Naive thymus-derived CD4-positive, alpha-beta T cell (primary cell): ENCODE data around the gene SYT1. TPM values are rescaled to one million over a fixed set of nuclear protein-coding genes. Genes with fewer than 3 reads are reported as not detected.

Experiments
- ATAC-seq: fragments of 150-1000 bp; cut with Tn5 transposase; 2 replicates; pipeline ENCODE4 v1.10.0; 2021; ENCODE audit warnings: mild to moderate bottlenecking, moderate library complexity
- CTCF ChIA-PET: fragments of 350-600 bp; sonication (Branson Sonifier 250); formaldehyde crosslinking; loops from one replicate; lab custom pipeline; 2021; ENCODE audit warnings: antibody characterized with exemption; lab: Charles Lee
- POLR2A ChIA-PET: fragments of 350-600 bp; sonication (Branson Sonifier 250); formaldehyde crosslinking; loops from one replicate; lab custom pipeline; 2021; ENCODE audit warnings: antibody characterized with exemption, inconsistent platforms; lab: Charles Lee
- DNase-seq, 9 donors: peaks; one replicate each; pipeline versions ENCODE4 v3.0.0 to v3.0.0-alpha.2; 2020 to 2022; ENCODE audit warnings: mixed read lengths in 1 of 9
- H3K27ac ChIP-seq: one replicate; pipeline ENCODE4 v1.7.0; 2013; ENCODE audit warnings: mild to moderate bottlenecking, low read depth, low read length, moderate library complexity
- H3K27me3 ChIP-seq, 2 donors: one replicate each; pipeline ENCODE4 v1.7.0; 2013; ENCODE audit warnings: low read length in 2 of 2, mild to moderate bottlenecking in 2 of 2, moderate library complexity in 2 of 2; ENCODE audit not compliant: control insufficient read depth in 2 of 2, insufficient read depth in 2 of 2
- H3K36me3 ChIP-seq, 3 experiments: 1 replicate in 2 of 3; 2 replicates in 1 of 3; pipeline ENCODE4 v1.7.0; 2013; ENCODE audit warnings: low read length in 3 of 3, mild to moderate bottlenecking in 3 of 3, moderate library complexity in 1 of 3; ENCODE audit not compliant: insufficient read depth in 3 of 3, control insufficient read depth in 2 of 3
- H3K4me1 ChIP-seq, 2 donors: one replicate each; pipeline ENCODE4 v1.7.0; 2013; ENCODE audit warnings: low read length in 2 of 2, mild to moderate bottlenecking in 2 of 2, moderate library complexity in 1 of 2; ENCODE audit not compliant: control insufficient read depth in 2 of 2, insufficient read depth in 2 of 2
- H3K4me3 ChIP-seq: 2 replicates; pipeline ENCODE4 v1.7.0; 2013; ENCODE audit warnings: mild to moderate bottlenecking, low read length
- H3K9me3 ChIP-seq, 3 experiments: 1 replicate in 2 of 3; 2 replicates in 1 of 3; pipeline ENCODE4 v1.7.0; 2013; ENCODE audit warnings: low read length in 3 of 3; ENCODE audit not compliant: control insufficient read depth in 2 of 3
- H3K27ac Mint-ChIP-seq, 9 donors: one replicate each; pipeline ENCODE4 v1.8.0; 2020 to 2022; ENCODE audit warnings: mixed read lengths in 9 of 9, mild to moderate bottlenecking in 8 of 9, moderate library complexity in 5 of 9, inconsistent platforms in 2 of 9
- H3K27me3 Mint-ChIP-seq, 5 donors: one replicate each; pipeline ENCODE4 v1.8.0; 2021 to 2022; ENCODE audit warnings: mixed read lengths in 5 of 5, mild to moderate bottlenecking in 1 of 5
- H3K36me3 Mint-ChIP-seq, 5 donors: one replicate each; pipeline ENCODE4 v1.8.0; 2020 to 2022; ENCODE audit warnings: mixed read lengths in 5 of 5, mild to moderate bottlenecking in 3 of 5, inconsistent platforms in 1 of 5
- H3K4me1 Mint-ChIP-seq, 7 donors: one replicate each; pipeline ENCODE4 v1.8.0; 2020 to 2022; ENCODE audit warnings: mixed read lengths in 7 of 7, mild to moderate bottlenecking in 3 of 7, inconsistent platforms in 1 of 7
- H3K4me3 Mint-ChIP-seq, 10 donors: one replicate each; pipeline ENCODE4 v1.8.0; 2020 to 2022; ENCODE audit warnings: mild to moderate bottlenecking in 10 of 10, mixed read lengths in 10 of 10, moderate library complexity in 6 of 10, inconsistent platforms in 2 of 10
- H3K9me3 Mint-ChIP-seq, 11 donors: one replicate each; pipeline ENCODE4 v1.8.0; 2020 to 2022; ENCODE audit warnings: mixed read lengths in 11 of 11, mild to moderate bottlenecking in 4 of 11, inconsistent platforms in 1 of 11, moderate library complexity in 1 of 11
- intact Hi-C, 2 donors: fragments of 100-400 bp; cut with micrococcal nuclease; formaldehyde crosslinking; loops; one replicate each; pipeline ENCODE4 v1.15.1; 2023
- polyA plus RNA-seq, 2 donors: library from polyadenylated mRNA; unstranded; fragments of 300-500 nt; fragmentation: Illumina TruSeq; gene quantifications; one replicate each; pipeline ENCODE4 v1.2.3, GENCODE V29; 2021
- total RNA-seq, 6 experiments: library from RNA in 5 of 6; stranded (reverse) in 5 of 6; gene quantifications; 1 replicate in 5 of 6; 2 replicates in 1 of 6; pipeline ENCODE4 v1.2.3 and lab custom pipeline; 2021 to 2026

The SYT1 gene
- total and polyA plus RNA-seq, 7 experiments from 2014 or later, result 0.98 TPM; not detected in 6

DNA sequence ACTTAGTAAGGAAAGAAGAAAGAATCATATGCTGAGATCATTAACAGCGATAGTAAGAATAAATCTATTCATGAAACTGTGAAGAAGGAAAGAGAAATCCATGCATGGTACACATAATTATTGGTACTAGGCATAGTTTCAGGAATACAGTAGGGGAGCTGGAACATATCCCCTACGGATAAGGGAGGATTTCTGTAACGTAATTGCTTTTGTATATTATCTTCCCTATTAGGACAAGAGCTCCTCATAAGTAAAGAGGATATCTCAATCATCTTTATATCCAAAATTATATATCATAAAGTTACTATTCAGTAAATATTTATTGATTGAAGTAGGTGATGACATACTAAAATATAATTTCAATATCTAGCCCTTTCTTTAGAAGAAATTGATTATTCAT is 22.9 kb downstream of the SYT1 start:
- DNase-seq, result no peak
- no peaks in the 10 kb centered on the region for H3K27me3 Mint-ChIP-seq
- Histone ChIP-seq H3K27me3 (no peaks in the 10 kb centered on the region), H3K9me3 (no peaks in the 10 kb centered on the region), H3K4me3 (no peak overlapping the region), H3K36me3 (no peaks in the 10 kb centered on the region), H3K27ac (no peak overlapping the region), H3K4me1 (no peaks in the 10 kb centered on the region)
- no peaks in the 10 kb centered on the region for H3K36me3 Mint-ChIP-seq
- ChIA-PET POLR2A (no interaction called here), CTCF (no interaction called here)
- H3K4me1 Mint-ChIP-seq, result no peaks in the 10 kb centered on the region
- ATAC-seq, result no peak
- H3K27ac Mint-ChIP-seq, result no peak overlapping the region
- H3K4me3 Mint-ChIP-seq, result no peak overlapping the region
- intact Hi-C loops, result no loop called here
- H3K9me3 Mint-ChIP-seq, result peaks cover 0 to 11% (median 0%) of the 10 kb centered on the region in 11 donors

DNA sequence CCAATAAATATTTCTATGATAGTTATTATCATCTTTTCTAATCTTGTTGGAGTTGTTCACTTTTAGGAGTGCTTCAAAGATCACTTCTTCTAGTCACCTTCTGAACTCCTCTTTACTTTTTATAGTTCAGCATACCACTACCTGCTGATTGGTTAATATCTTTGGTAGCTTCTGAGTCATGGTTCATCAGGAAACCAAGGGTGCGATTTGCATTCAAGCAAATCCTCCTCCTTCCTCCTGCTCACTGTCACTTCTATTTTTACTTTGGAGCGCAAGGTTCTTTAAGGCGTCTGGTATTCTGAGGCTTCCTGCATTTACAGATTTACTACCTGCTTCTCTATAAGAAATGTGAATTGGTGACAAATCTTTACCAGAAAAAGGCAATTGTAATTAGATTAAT is 24.0 kb downstream of the SYT1 start:
- Histone ChIP-seq H3K4me3 (no peak overlapping the region), H3K36me3 (no peaks in the 10 kb centered on the region), H3K9me3 (no peaks in the 10 kb centered on the region), H3K27ac (no peak overlapping the region), H3K27me3 (no peaks in the 10 kb centered on the region), H3K4me1 (no peaks in the 10 kb centered on the region)
- intact Hi-C loops, result no loop called here
- POLR2A ChIA-PET, result no interaction called here
- CTCF ChIA-PET, result no interaction called here
- H3K9me3 Mint-ChIP-seq, result peaks cover 0 to 11% (median 0%) of the 10 kb centered on the region in 11 donors
- H3K4me3 Mint-ChIP-seq, result no peak overlapping the region
- no peak for DNase-seq
- no peak for ATAC-seq
- H3K27ac Mint-ChIP-seq, result no peak overlapping the region
- H3K27me3 Mint-ChIP-seq, result no peaks in the 10 kb centered on the region
- H3K36me3 Mint-ChIP-seq, result no peaks in the 10 kb centered on the region
- no peaks in the 10 kb centered on the region for H3K4me1 Mint-ChIP-seq

- Histone ChIP-seq H3K27me3 (no peaks in the 10 kb centered on the region), H3K4me1 (no peaks in the 10 kb centered on the region), H3K9me3 (no peaks in the 10 kb centered on the region), H3K27ac (no peak overlapping the region), H3K4me3 (no peak overlapping the region), H3K36me3 (no peaks in the 10 kb centered on the region)
- no peak for ATAC-seq
- ChIA-PET CTCF (no interaction called here), POLR2A (no interaction called here)
- no peaks in the 10 kb centered on the region for H3K27me3 Mint-ChIP-seq
- H3K4me3 Mint-ChIP-seq, result no peak overlapping the region
- intact Hi-C loops, result no loop called here
- H3K36me3 Mint-ChIP-seq, result no peaks in the 10 kb centered on the region
- no peak for DNase-seq
- H3K9me3 Mint-ChIP-seq, result peaks cover 0 to 11% (median 0%) of the 10 kb centered on the region in 11 donors
- no peak overlapping the region for H3K27ac Mint-ChIP-seq
- no peaks in the 10 kb centered on the region for H3K4me1 Mint-ChIP-seq
Measured at GRCh38 chr12:78891646-78892353, 27.2 kb downstream of the SYT1 start.

GRCh38 chr12:78898416-78898815 is 33.8 kb downstream of the SYT1 start:
- no peak for ATAC-seq
- H3K4me1 ChIP-seq, result no peaks in the 10 kb centered on the region
- no peaks in the 10 kb centered on the region for H3K27me3 ChIP-seq
- H3K4me3 ChIP-seq, result no peak overlapping the region
- Mint-ChIP-seq H3K27ac (no peak overlapping the region), H3K4me3 (no peak overlapping the region), H3K36me3 (no peaks in the 10 kb centered on the region), H3K4me1 (no peaks in the 10 kb centered on the region), H3K9me3 (peaks cover 0 to 5% (median 2%) of the 10 kb centered on the region in 11 donors), H3K27me3 (no peaks in the 10 kb centered on the region)
- no peaks in the 10 kb centered on the region for H3K36me3 ChIP-seq
- ChIA-PET CTCF (no interaction called here), POLR2A (no interaction called here)
- no peaks in the 10 kb centered on the region for H3K9me3 ChIP-seq
- H3K27ac ChIP-seq, result no peak overlapping the region
- intact Hi-C loops, result no loop called here
- DNase-seq, result no peak

DNA sequence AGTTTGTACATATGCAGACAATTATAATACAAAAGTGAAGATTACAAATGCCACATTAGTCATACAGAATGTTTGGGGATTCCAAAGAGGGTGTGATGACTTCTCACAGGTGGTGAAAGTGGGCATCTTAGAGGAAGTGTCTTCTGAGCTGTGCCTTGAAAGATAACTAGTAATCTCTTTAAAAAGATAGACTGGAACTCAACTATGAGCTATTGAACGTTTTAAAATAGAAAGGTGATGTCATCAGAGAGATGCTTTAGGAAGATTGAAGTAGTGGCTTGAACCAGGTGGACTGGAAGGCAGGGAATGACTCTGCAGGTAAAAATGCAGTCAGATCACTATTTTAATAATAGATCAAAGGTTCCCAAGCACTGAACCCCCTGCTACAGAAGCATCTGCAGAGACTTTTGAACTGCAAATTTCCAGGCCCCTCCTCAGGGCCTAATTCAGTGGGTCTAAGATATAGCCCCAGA is 50.3 kb downstream of the SYT1 start:
- no peaks in the 10 kb centered on the region for H3K36me3 ChIP-seq
- H3K27me3 ChIP-seq, result no peaks in the 10 kb centered on the region
- ChIA-PET CTCF (no interaction called here), POLR2A (no interaction called here)
- H3K9me3 Mint-ChIP-seq, result peaks cover 0 to 23% (median 2%) of the 10 kb centered on the region in 11 donors
- DNase-seq (no peak), ATAC-seq (no peak)
- intact Hi-C loops, result no loop called here
- no peaks in the 10 kb centered on the region for H3K4me1 Mint-ChIP-seq
- H3K27ac Mint-ChIP-seq, result no peak overlapping the region
- H3K4me1 ChIP-seq, result no peaks in the 10 kb centered on the region
- H3K27me3 Mint-ChIP-seq, result no peaks in the 10 kb centered on the region
- no peak overlapping the region for H3K4me3 Mint-ChIP-seq
- no peak overlapping the region for H3K4me3 ChIP-seq
- H3K27ac ChIP-seq, result no peak overlapping the region
- no peaks in the 10 kb centered on the region for H3K36me3 Mint-ChIP-seq
- no peaks in the 10 kb centered on the region for H3K9me3 ChIP-seq

GRCh38 chr12:78916845-78917480 is 52.4 kb downstream of the SYT1 start:
- no peaks in the 10 kb centered on the region for H3K36me3 ChIP-seq
- no peak overlapping the region for H3K4me3 ChIP-seq
- no peak for DNase-seq
- Mint-ChIP-seq H3K4me3 (no peak overlapping the region), H3K9me3 (peaks cover 0 to 10% (median 0%) of the 10 kb centered on the region in 11 donors), H3K4me1 (no peaks in the 10 kb centered on the region), H3K36me3 (no peaks in the 10 kb centered on the region), H3K27ac (no peak overlapping the region), H3K27me3 (no peaks in the 10 kb centered on the region)
- intact Hi-C loops, result no loop called here
- H3K27me3 ChIP-seq, result no peaks in the 10 kb centered on the region
- no peak for ATAC-seq
- no peaks in the 10 kb centered on the region for H3K9me3 ChIP-seq
- no peak overlapping the region for H3K27ac ChIP-seq
- ChIA-PET CTCF (no interaction called here), POLR2A (no interaction called here)
- no peaks in the 10 kb centered on the region for H3K4me1 ChIP-seq

DNA sequence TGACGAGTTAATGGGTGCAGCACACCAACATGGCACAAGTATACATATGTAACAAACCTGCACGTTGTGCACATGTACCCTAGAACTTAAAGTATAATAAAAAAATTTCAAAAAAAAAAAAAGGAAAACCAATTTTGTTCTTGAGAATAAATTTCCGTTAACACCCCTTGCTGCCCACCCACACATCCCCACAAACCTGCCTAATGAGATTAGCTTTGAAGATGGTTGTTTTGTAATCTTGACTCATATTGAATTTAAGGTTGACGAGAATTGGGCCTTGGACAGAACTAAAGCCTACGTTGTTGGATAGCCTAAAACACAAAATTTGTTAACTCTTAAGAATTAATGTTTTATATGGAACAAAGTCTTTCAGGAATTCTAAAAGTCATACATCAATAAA is 52.9 kb downstream of the SYT1 start:
- intact Hi-C loops, result no loop called here
- no peak overlapping the region for H3K27ac Mint-ChIP-seq
- peaks cover 0 to 10% (median 0%) of the 10 kb centered on the region in 11 donors for H3K9me3 Mint-ChIP-seq
- Histone ChIP-seq H3K4me3 (no peak overlapping the region), H3K4me1 (no peaks in the 10 kb centered on the region), H3K36me3 (no peaks in the 10 kb centered on the region), H3K9me3 (no peaks in the 10 kb centered on the region), H3K27me3 (no peaks in the 10 kb centered on the region), H3K27ac (no peak overlapping the region)
- H3K27me3 Mint-ChIP-seq, result no peaks in the 10 kb centered on the region
- no peak overlapping the region for H3K4me3 Mint-ChIP-seq
- H3K4me1 Mint-ChIP-seq, result no peaks in the 10 kb centered on the region
- ChIA-PET CTCF (no interaction called here), POLR2A (no interaction called here)
- DNase-seq (no peak), ATAC-seq (no peak)
- no peaks in the 10 kb centered on the region for H3K36me3 Mint-ChIP-seq
